Measurements from ENCODE around the gene UROC1.

UROC1 gene

GRCh38 chr3:126456766-126457388 lies 60.7 kb downstream of the UROC1 start:
- no peak for DNase-seq

DNA sequence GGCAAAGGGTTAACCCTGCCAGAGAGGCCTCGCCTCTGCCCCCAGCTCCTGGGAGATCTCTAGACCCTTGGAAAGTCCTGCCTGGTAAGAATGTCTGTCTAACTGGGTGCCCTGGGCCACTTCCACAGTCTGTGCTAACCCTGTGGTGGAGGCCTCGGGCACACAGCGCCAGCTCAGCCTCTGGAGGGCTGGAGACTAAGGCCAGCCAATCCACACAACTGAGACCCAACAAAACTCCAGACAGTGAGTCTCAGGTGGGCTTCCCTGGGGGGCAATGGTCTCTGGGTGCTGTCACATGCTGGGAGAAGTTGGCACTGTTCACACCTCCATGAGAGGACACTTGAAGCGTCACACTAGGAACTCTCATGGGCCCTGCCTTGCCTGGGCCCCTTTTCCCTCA lies 61.4 kb downstream of the UROC1 start:
- no peak for DNase-seq

DNA sequence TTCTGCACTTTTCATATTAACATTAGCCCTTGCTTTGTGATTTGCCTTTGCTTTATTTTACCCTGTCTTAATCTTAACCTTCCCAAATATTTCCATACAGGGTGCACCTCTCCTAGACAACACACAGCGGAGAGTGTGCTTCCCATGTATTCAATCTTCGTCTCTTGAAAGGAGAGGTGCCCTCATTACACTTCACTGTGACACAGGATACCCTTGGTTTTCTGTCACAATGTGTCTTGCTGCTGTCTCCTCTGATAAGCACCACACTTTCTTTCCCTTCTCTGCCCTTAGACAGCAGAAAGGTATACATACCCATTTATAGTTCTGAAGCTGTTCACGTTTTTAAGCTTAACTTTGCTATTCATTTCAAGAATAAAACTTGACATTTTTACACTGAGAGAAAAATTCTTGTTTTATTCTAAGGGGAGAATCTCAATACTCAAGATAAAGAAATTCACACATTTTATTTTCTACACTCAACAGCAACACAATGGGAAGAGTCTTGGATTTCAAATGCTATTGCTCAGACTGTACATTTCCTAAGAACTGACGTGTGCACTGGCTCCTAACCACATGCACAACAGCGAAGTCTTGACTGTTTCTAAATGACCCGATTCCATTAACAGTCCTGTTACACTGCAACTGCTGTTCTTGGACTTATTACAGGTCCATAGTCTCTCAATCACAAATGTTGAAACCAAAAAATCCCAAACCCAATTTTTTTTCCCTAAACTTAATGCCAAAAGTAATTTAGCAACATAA lies 63.0 kb downstream of the UROC1 start:
- DNase-seq = no peak

DNA sequence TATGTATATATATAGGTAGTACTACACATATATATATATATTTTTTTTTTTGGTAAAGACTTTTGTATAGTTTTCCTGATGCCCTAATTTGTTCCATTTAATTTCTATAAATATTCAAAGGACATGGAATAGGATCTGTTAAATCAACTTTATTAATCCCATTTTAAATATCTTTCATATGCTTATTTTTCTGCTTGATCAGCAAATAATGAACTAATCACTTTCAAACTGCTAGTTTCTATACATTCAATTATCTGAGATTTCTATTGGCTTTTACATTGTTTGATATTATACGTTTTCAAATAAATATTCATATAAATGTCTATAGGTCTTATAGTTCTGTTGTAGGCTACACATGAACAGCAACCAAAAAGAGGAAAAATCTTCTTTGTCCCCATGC lies 63.5 kb downstream of the UROC1 start:
- no peak for DNase-seq

- DNase-seq = no peak
Observed at GRCh38 chr3:126452213-126452612, 65.4 kb downstream of the UROC1 start.

GRCh38 chr3:126451511-126451910 lies 66.1 kb downstream of the UROC1 start:
- no peak for DNase-seq

DNA sequence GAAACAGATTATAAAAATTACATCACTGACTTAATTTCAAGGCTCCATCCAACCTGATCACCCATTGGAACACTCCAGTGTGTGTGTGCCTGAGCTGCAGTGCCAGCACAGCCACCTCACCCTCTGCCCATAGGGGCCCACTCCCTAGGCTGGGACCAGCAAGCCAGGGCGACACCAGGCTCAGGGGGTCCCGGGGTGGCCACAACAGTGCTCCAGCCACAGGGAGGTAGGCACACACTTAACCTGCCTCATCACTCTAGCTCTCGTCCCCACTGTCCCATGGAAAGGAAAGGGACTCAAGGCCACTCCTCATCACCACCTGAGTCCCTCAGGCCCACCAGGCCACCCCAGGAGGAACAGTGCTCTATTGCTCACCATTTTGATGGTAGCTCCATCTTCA lies 66.8 kb downstream of the UROC1 start:
- no peak for DNase-seq

- DNase-seq = no peak
Observed at GRCh38 chr3:126450219-126450618, 67.4 kb downstream of the UROC1 start.

- no peak for DNase-seq
Observed at GRCh38 chr3:126449621-126450051, 67.9 kb downstream of the UROC1 start.

- no peak for DNase-seq
Observed at GRCh38 chr3:126448893-126449180, 68.7 kb downstream of the UROC1 start.

GRCh38 chr3:126448136-126448892 lies 69.3 kb downstream of the UROC1 start:
- DNase-seq = no peak

- no peak for DNase-seq
Observed at GRCh38 chr3:126447456-126448106, 70.0 kb downstream of the UROC1 start.

- DNase-seq = no peak
Observed at GRCh38 chr3:126446791-126447190, 70.8 kb downstream of the UROC1 start.

- no peak for DNase-seq
Observed at GRCh38 chr3:126446301-126446700, 71.3 kb downstream of the UROC1 start.

GRCh38 chr3:126445506-126445905 lies 72.1 kb downstream of the UROC1 start:
- no peak for DNase-seq

GRCh38 chr3:126442856-126443242 lies 74.7 kb downstream of the UROC1 start:
- DNase-seq = no peak

DNA sequence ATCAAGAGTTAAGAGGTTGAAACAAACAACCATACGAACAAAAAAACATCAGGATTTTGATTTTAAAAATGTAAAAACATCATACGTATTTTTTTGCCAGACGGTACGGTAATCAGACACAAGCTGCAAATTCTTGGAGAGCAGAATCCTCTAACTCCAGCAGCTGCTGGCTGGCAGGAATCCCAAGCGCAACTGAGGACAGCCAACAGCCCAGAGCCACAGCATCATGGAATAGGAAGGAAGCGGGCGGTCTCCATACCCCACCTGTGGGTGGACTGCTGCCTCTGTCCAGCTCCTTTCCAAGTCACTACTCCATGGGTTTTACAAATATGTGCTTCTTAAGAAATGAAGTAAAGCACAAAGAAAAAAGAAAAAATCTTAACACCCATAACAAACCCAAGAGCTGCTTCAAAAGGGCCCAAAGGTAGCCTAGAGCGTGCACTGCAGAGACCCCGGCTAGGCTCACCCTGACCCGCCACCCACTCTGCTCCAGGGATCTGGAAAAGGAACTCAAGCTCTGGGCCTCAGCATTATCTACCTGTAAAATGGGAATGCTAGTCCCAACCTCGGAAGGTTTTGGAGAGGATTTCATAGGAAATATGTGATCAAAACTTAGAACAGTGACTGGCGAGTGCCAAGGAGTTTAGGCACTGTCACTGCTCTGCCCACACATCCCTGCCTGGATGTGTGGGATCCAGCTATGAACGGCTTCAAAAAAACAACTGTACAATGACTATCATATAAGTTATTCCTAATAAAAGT lies 75.3 kb downstream of the UROC1 start:
- no peak for DNase-seq

DNA sequence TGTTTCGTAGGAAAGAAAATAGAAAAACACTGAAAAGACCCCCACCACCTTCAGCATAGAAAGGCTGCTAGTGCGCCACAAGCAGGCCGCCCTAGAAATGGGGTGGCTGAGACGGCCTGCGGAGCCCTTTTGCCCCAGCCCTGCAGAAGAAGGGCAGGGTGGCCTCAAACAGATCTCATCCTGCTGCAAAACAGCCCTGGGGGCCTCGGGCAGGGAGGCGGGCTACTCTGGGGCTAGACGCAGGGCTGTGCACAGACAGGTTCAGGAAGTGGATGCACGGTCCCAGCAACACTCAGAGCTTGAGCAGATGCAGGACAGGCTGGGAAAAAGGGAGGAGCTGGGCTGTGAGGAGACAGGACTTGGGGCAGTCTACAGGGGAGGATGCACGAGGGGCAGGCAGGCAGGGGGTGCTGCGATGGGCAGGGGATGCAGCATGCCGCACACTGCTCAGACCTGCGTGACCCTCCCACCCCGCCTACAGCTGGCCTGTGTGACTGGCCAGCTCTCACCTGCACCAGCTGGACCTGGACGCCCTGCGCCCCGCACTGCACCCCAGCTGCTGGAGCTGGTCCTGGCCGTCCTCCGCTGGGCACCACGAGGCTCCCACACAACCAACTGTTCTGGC lies 76.2 kb downstream of the UROC1 start:
- DNase-seq = no peak

DNA sequence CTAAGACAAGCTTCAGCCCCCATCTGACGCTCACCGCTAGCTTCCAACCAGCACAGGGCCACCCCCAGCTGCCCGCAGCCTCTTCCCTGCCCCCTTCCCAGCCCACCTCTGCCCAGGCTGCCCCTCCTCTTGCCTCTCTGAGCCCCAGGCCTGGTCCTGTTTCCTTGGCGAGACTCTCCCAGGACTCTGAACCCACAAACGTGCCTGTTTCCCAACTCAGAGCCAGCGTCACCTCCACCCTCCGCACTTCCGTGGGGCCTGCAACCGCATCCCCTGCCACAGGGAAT lies 76.9 kb downstream of the UROC1 start:
- no peak for DNase-seq

DNA sequence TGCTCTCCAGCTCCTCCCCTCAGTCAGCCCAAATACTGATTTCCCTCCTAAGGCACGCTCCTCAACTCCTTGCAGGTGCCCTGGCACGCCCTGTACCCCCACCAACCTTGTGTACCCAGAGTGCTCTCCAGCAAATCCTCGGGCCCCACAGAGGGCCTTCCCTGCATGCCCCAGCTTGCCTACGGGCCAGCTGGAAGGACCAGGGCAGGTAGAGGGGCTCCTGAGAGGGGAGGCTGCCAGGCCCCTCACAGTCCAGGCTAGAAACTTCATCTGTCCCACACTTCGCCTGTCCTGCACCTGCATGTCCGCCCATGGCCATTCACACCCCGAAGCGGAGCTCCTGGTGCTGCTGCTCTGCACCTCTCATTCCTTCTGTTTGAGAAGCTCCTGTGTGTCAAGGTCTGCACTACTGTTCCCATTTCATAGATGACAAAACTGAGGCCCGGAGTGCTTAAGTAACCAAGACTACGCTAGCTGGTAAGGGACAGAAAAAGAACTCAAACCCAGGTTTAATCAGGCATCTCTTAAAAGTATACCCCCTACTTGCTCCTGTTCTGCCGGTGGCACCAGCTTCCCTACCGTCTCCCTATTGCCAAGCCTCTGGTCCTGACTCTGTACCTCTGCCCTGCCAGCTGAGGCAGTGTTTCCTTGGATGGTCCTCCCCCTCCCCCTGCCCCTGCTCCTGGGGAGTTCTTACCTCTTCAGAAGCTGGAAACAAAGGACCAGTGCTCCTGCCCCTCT lies 77.4 kb downstream of the UROC1 start:
- no peak for DNase-seq

GRCh38 chr3:126439346-126439967 lies 78.1 kb downstream of the UROC1 start:
- DNase-seq = no peak
